RPMI8226 (cell line): ENCODE data around the gene NR4A1.
A peak's percentile ranks its signal among the peaks of the same experiment; 100 is the strongest.

Experiments used
- DNase-seq: peaks from one replicate; pipeline ENCODE4 v3.0.0-alpha.2; 2015

NR4A1 gene

DNA sequence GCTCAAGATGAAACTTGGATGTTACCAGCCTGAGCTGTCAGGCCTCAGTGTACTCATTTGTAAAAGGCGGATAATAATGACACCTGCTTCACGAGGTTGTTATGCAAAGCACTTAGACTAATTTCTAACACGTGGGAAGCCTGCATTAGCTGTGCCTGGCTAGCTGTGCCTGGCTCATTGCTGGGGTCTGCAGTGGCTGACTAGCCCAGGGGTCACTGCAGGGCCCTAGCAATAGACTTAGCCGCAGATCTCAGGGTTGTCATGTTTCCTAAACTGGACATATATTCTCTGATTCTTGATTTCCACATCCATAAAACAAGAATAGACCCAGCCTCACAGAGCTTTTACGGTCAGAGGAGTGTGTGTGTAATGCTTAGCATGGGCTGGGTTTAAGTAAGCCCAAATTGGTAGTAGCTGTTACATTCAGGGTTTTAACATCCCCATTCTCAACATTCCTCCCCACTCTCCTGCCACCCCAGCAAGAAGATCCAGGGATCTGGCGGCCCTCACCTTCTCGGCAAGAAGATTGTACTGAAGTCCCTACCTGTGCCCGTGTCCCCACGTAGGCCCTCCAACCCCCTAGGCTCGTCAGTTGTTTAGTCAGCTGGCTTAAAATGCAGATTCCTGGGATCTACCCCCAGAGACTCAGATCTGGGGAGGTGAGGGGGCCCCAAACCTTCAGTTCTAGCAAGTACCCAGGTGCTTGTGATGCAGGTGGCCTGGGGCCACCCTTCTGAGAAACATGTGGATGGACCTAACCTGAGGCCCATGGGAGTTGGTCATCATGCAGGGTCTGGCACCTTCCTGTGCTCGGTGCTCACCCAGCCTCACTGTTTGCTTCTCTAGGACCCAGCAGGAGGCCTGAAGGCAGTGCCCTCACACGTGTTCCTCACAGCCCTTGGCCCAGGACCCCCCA is 8.6 kb downstream of the NR4A1 start:
- no peak for DNase-seq

DNA sequence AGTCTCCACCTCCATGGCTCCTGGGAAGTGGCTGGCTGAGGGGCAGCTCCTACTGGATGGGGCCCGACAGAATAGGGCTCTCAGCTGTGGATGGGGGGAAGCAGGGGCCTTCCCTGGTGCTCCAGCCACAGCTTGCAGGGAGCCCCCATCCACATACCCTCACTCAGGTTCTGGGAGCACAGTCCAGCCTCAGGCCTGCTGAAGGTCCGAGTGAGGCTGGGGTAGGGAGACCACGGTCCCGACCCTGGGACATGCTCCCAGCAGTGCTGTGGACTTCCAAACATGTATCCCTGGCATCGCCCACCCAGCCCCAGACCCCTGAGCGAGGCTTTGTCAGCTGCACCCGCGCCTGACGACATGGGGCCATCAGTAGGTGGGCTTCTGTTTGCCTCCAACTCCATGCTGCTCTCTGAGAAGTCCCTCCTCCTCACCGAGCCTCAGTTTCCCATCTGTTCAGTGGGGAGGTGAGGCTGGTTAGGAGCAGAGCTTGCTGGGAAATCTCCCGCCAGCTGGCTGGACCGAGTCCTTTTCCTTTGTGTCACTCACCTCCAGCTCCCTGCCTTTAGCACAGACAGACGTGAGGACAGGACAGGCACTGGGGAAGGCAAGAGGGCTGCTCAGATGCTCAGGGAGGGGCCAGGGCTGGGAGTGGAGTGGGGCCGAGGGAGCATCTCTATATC is 9.4 kb downstream of the NR4A1 start:
- no peak for DNase-seq

- DNase-seq = no peak
These were observed 10.4 kb downstream of the NR4A1 start for GRCh38 chr12:52061470-52062166.

- no peak for DNase-seq
These were observed 11.2 kb downstream of the NR4A1 start for GRCh38 chr12:52062167-52063081.

DNA sequence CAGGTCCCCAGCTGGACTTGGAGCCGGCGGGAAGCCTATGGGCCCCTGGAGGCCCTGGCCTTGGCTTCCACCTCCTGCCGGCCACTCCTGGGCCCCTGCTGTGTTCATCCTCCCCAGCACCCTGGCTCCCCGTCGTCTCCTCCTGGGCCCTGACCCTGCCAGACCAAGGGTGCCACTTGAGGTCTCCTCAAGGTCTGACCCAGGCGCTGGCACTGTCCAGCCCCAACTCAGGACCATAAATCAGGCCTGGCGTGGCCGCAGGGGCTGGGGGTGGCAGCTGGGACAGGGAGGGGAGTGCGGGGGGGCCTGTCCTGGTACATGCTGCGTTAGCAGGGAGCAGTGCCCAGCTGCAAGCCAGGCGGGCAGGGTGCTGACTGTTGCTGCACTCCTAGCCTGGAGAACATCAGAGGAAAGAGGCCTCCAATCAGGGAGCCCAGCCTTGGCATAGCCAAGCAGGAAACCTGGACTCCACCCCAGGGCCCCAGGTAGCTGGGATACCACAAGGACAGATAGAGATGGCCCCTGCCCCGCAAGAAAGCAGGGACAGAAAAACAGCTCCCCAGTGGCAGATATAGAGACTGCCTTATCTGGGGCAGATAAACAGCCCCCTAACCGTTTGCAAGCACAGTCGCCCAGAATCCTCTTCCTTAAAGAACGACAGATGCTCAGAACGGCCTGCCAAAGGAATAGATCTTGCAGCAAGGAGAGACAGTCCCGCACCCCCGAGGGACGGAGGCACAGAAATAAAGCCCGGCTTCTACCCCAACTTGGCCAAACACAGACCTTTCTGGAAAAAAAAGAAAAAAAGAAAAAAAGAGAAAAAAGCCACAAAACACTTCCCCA is 12.1 kb downstream of the NR4A1 start:
- DNase-seq = no peak

- no peak for DNase-seq
These were observed 12.9 kb downstream of the NR4A1 start for GRCh38 chr12:52063981-52064649.

GRCh38 chr12:52066346-52067080 is 15.3 kb downstream of the NR4A1 start:
- no peak for DNase-seq

- DNase-seq = no peak
These were observed 15.8 kb downstream of the NR4A1 start for GRCh38 chr12:52067081-52067374.

DNA sequence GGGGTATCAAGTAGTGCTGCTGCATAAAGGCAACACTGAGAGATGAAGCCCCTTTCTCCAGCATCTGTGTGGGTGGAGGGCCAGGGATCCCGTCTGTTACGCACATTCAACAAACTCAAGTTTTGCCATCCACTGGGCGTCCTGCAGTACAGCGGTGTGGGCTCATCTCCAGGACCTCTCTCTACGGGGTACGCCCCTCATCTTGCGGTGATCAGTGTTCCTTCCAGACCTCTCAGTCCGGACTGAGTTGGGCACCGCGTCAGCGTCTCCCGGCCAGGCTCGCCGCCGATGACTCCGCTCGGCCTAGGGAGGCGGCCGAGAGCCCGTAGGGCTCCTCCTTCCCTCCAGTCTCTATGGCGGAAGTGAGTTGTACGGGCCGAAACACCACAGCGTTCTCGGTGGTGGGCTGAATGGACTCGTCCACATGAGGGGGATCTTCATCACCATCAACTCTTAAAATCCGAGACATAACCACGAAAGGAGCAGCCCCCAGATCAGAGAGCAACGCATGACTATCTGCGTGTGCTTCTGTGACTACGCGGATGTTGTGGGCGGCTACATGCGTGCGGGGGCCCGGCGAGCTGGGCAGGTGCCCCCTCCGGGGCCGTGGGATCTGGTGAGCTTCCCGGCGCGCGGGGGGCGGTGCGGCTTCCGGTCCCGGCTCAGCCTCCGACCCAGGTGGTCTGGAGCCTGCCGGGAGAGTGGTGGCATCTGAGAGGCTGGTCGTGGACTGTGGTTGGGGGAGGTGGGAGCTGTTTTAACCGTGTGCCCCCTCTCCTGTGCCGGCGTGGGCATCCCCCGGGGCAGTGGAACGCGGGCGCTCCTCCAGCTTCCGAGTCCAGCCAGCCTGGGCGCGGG is 18.3 kb downstream of the NR4A1 start, which contains the start of gene ATG101:
Gene ATG101 (plus strand): TSS at position 652 of the 858 bp plus-strand sequence. CDS start 3,673 bp downstream, outside the sequence.
- DNase-seq = peak; percentile 96

- no peak for DNase-seq
These were observed 19.1 kb downstream of the NR4A1 start for GRCh38 chr12:52070185-52070925.

GRCh38 chr12:52073531-52074381 is 22.5 kb downstream of the NR4A1 start:
- DNase-seq = peak; percentile 35

- DNase-seq = no peak
These were observed 23.9 kb downstream of the NR4A1 start for GRCh38 chr12:52074971-52075724.

- DNase-seq = no peak
These were observed 25.6 kb downstream of the NR4A1 start for GRCh38 chr12:52076811-52077210.

GRCh38 chr12:52078276-52078675 is 27.0 kb downstream of the NR4A1 start:
- no peak for DNase-seq

GRCh38 chr12:52079576-52080402 is 28.5 kb downstream of the NR4A1 start, which contains the start of gene SMIM41:
Gene SMIM41, plus strand, starts transcription at chr12:52079704. Its CDS starts 76 bp downstream, at chr12:52079780.
- DNase-seq = no peak
